NCI-H187 (cell line): ENCODE results near the gene SHBG.
"Not testable (repeated sequence)": the region's sequence is repeated elsewhere in the genome, so short reads cannot be mapped to it uniquely, and the experiment has no call there.

Experiments
- DNase-seq, 2 experiments: peaks; one replicate each; lab custom pipeline; 2025; lab: John Stamatoyannopoulos, UW

Gene SHBG

GRCh38 chr17:7629939-7630571 lies at the start of gene SHBG:
Gene SHBG (plus strand): TSS chr17:7630135. CDS start chr17:7630173, 38 bp downstream.
- no peak for DNase-seq

- DNase-seq: no peak
Observed at GRCh38 chr17:7580604-7581575, 49.0 kb upstream of the SHBG start.

GRCh38 chr17:7582396-7583252 lies 47.3 kb upstream of the SHBG start:
- no peak for DNase-seq

GRCh38 chr17:7583253-7584109 lies 46.5 kb upstream of the SHBG start, which contains the start of gene MPDU1:
Gene MPDU1 (plus strand): TSS chr17:7583852. CDS start chr17:7583863, 11 bp downstream.
- DNase-seq: peak; percentile 76 to 90

GRCh38 chr17:7586673-7587419 lies 43.1 kb upstream of the SHBG start:
- DNase-seq: no peak

- DNase-seq: no peak
Observed at GRCh38 chr17:7587420-7588151, 42.3 kb upstream of the SHBG start.

GRCh38 chr17:7588553-7589203 lies 41.3 kb upstream of the SHBG start:
- no peak for DNase-seq

GRCh38 chr17:7589204-7589868 lies 40.6 kb upstream of the SHBG start:
- peak; percentile 10 to 20 for DNase-seq

- DNase-seq: no peak
Observed at GRCh38 chr17:7589891-7590691, 39.8 kb upstream of the SHBG start, which contains the start of gene SOX15. Gene SOX15 (minus strand): TSS chr17:7590094. CDS start chr17:7589676, 418 bp downstream.

GRCh38 chr17:7590743-7591142 lies 39.2 kb upstream of the SHBG start:
- no peak for DNase-seq

GRCh38 chr17:7591596-7591995 lies 38.3 kb upstream of the SHBG start:
- no peak for DNase-seq

- no peak for DNase-seq
Observed at GRCh38 chr17:7592422-7593021, 37.4 kb upstream of the SHBG start.

- no peak for DNase-seq
Observed at GRCh38 chr17:7593296-7593695, 36.6 kb upstream of the SHBG start.

GRCh38 chr17:7597561-7597960 lies 32.4 kb upstream of the SHBG start:
- DNase-seq: not testable (repeated sequence)

GRCh38 chr17:7606280-7606679 lies 23.7 kb upstream of the SHBG start:
- no peak for DNase-seq

- DNase-seq: no peak
Observed at GRCh38 chr17:7610641-7611040, 19.3 kb upstream of the SHBG start.

GRCh38 chr17:7611635-7612293 lies 18.2 kb upstream of the SHBG start:
- DNase-seq: no peak
